ENCODE measurements around the gene POLR1E.

POLR1E gene

GRCh38 chr9:37485389-37486255 is at the start of gene POLR1E:
Gene POLR1E (plus strand): TSS chr9:37485948. CDS start chr9:37486048, 100 bp downstream.
- DNase-seq = peak; percentile 99

GRCh38 chr9:37436540-37436939 is 49.2 kb upstream of the POLR1E start:
- no peak for DNase-seq

GRCh38 chr9:37437010-37437409 is 48.7 kb upstream of the POLR1E start:
- DNase-seq = no peak

GRCh38 chr9:37437621-37438020 is 48.1 kb upstream of the POLR1E start:
- DNase-seq = no peak

- no peak for DNase-seq
These were observed 47.4 kb upstream of the POLR1E start for GRCh38 chr9:37438359-37438758.

DNA sequence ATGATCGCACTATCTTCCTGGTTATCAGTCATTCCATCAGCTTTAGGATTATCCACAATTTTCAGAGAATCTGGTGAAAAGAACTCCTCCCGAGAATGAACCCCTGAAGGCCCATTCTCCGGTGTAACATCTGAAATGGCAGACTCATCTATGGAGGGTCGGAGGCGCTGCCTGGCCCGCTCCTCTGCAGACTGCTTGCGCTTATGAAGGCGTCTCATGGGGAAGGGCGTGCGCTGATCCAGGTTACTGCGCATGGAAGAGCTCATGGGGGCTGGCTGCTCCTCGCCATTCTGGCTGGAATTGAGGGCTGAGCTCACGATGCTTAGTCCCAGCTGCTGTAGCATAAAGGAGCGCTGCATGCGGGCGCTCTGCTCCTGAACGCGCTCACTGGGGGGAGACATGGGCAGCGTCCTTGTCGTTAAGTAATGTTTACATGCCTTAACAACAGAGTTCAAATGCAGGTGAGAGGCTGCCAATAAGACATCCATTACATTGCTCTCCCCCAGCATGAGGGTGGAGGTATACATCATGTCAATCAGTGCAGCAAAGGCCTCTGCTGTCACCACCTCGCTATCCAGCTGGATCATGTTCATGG is 43.9 kb upstream of the POLR1E start:
- no peak for DNase-seq

DNA sequence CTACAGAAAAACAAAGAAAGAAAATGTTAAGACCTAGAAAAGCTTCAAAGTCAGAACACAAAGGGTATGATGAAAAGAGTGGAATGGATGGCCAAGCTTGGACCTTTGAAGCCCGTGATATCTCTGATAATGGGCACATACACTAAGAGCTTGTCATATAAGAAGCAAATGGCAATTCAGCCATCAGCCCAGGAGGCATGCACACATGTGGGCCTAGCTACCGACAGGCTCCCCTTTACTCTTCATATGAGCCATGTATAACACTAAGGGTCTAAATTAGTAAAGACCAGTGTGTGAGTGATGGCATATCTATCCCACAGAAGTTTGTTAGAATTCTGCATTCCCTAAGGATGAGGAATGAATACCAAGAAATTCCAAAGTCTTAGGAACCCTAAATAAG is 43.2 kb upstream of the POLR1E start:
- DNase-seq = no peak

DNA sequence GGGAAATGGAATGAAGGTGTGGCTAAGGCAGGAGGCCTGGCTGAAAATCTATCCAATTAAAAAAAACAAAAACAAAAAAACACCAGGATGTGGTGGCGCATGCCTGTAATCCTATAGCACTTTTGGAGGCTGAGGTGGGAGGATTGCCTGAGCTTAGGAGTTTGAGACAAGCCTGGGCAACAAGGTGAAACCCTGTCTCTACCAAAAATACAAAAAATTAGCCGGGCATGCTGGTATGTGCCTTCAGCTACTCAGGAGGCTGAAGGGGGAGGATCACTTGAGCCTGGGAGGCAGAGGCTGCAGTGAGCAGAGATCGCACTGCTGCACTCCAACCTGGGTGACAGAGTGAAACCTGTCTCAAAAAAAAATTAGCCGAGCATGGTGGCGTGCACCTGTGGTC is 42.2 kb upstream of the POLR1E start:
- DNase-seq = no peak

GRCh38 chr9:37444890-37445289 is 40.9 kb upstream of the POLR1E start:
- DNase-seq = no peak

GRCh38 chr9:37445832-37446231 is 39.9 kb upstream of the POLR1E start:
- no peak for DNase-seq

DNA sequence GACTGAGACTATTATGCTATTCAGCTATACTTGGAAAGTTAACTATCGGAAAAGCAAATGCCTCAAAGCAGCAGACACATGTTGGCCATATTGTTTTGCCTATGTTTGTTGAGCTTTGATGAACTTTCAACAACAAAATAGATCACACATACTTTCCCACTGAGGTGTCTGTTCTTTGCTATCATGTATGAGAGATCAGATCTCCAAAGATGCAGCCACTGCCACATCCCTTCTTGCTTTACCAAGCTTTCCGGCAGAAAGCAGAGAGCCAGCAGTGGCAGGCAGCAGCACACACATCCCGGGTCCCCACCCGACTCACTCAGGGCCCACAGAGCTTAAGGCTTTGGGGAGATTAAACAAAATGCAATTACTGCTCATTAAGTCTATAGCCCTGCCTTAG is 39.3 kb upstream of the POLR1E start:
- no peak for DNase-seq

DNA sequence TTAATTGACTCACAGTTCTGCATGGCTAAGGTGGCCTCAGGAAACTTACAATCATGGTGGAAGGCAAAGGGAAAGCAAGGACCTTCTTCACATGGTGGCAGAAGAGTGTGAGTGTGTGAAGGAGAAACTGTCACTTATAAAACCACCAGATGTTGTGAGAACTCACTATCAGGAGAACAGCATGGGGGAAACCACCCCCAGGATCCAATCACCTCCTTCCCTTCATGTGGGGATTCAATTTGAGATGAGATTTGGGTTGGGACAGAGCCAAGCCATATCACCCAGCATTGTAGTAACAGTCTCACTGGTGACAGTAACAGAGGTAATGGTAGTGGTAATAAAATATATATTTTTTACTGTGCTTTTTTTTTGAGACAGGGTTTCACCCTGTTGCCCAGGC is 38.6 kb upstream of the POLR1E start:
- no peak for DNase-seq

- DNase-seq = no peak
These were observed 35.7 kb upstream of the POLR1E start for GRCh38 chr9:37449862-37450632.

GRCh38 chr9:37451628-37452027 is 34.1 kb upstream of the POLR1E start:
- DNase-seq = no peak

- DNase-seq = no peak
These were observed 33.1 kb upstream of the POLR1E start for GRCh38 chr9:37452611-37453010.

DNA sequence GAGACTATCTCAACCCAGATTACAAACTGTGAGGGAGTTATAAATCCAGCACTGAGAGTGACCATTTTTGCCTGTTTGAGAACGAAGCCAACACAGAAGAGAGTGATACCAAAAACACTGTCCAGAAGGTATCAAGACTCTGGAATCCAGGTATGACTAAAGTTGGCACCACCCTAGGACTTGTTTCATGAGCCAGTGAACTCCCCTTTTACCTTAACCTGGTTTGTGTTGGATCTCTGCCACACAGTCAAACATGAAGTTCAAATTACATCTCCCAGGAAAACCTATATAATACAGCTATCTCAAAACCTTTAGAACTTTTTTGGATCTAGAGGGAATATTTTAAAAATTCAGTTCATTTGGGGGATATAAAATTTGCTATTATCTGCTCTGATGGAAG is 31.9 kb upstream of the POLR1E start:
- no peak for DNase-seq

DNA sequence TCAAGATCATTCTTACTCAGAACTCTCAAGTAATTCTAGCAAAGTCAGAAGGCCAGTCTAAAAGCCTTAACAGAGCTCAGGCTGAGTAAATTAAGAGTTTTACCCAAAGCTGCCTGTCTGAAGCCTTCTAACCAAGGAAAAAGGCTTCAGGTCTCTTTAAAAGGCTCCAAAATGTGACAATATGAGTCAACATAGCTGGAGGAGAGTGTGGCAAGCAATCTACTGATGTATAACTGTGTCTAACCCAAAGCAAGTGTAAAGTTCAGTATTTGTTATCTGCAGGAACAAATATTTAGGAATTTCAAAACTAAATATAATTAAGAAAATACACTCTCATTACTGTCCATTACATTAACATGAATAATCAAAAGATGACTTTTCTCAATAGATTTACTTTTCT is 31.5 kb upstream of the POLR1E start:
- DNase-seq = no peak

- peak; percentile 19 for DNase-seq
These were observed 29.7 kb upstream of the POLR1E start for GRCh38 chr9:37455884-37456647.

DNA sequence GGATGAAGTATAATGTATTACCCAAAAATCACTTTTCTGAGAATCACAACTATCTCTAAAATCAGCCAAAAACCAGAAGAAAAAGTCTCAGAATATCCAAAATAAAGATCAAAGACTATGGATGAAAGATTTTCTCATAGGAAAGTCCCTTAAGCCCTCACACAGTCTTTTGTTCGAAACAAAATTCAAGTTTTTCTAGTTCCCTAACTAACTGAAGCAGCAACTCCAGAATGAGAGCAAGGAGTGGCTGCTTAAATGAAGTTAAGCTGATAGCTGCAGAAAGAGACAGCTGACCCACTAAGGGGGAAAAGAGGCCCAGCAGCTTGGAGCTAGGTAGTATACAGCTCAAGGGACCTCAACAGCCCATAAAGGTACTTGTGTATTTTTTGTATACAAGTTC is 28.9 kb upstream of the POLR1E start:
- no peak for DNase-seq

- no peak for DNase-seq
These were observed 21.7 kb upstream of the POLR1E start for GRCh38 chr9:37464006-37464405.

- no peak for DNase-seq
These were observed 21.1 kb upstream of the POLR1E start for GRCh38 chr9:37464426-37465248.

Data from activated CD8-positive, alpha-beta memory T cell treated with anti-CD3 and anti-CD28 coated beads for 24 hours (primary cell).